H1 (cell line): ENCODE measurements around the gene MGAT5. TPM values are rescaled to one million over a fixed set of nuclear protein-coding genes. Genes with fewer than 3 reads are reported as not detected.

Source experiments
- CTCF ChIA-PET: fragments of 300-600 bp; sonication (Branson Sonifier 250); formaldehyde crosslinking; loops from one replicate; lab custom pipeline; 2021; ENCODE audit not compliant: partially characterized antibody; lab: Charles Lee
- POLR2A ChIA-PET: fragments of 300-600 bp; sonication (Branson Sonifier 250); formaldehyde crosslinking; loops from one replicate; lab custom pipeline; 2021; ENCODE audit warnings: inconsistent platforms; ENCODE audit not compliant: partially characterized antibody; lab: Charles Lee
- DNase-seq, 2 experiments: peaks; one replicate each; pipeline versions ENCODE4 v3.0.0 to v3.0.0-alpha.2; 2010 to 2022; ENCODE audit warnings: low spot score in 2 of 2, low read depth in 1 of 2, mixed read lengths in 1 of 2
- FAIRE-seq: peaks from 2 replicates; lab custom pipeline; 2011; peaks lifted over from hg19 to GRCh38; lab: Jason Lieb, UNC
- H2AFZ ChIP-seq: 2 replicates; pipeline ENCODE4 v1.8.1; 2012; ENCODE audit warnings: low read length, inconsistent platforms
- H2AK5ac ChIP-seq: 2 replicates; pipeline ENCODE4 v1.6.1; 2013; ENCODE audit warnings: low read depth, low read length
- H2BK120ac ChIP-seq: replicated peaks from 2 replicates; pipeline ENCODE3; 2013; ENCODE audit warnings: low read depth, low read length, inconsistent platforms
- H2BK12ac ChIP-seq: 2 replicates; pipeline ENCODE4 v1.6.1; 2013; ENCODE audit warnings: low read depth, low read length
- H2BK15ac ChIP-seq: 2 replicates; pipeline ENCODE4 v1.6.1; 2013; ENCODE audit warnings: low read length
- H2BK20ac ChIP-seq: 2 replicates; pipeline ENCODE4 v1.6.1; 2013; ENCODE audit warnings: low read length
- H2BK5ac ChIP-seq: 2 replicates; pipeline ENCODE4 v1.6.1; 2013; ENCODE audit warnings: low read depth, low read length
- H3K14ac ChIP-seq: 2 replicates; pipeline ENCODE4 v1.6.1; 2013; ENCODE audit warnings: inconsistent platforms; ENCODE audit not compliant: insufficient read length
- H3K18ac ChIP-seq: 2 replicates; pipeline ENCODE4 v1.6.1; 2013; ENCODE audit warnings: low read length; ENCODE audit errors: extremely low read depth
- H3K23ac ChIP-seq: 2 replicates; pipeline ENCODE4 v1.6.1; 2013; ENCODE audit warnings: inconsistent platforms; ENCODE audit not compliant: insufficient read length
- H3K23me2 ChIP-seq: 2 replicates; pipeline ENCODE4 v1.6.1; 2013; ENCODE audit warnings: low read depth, low read length
- H3K27ac ChIP-seq: 2 replicates; pipeline ENCODE4 v1.6.1; 2011; ENCODE audit warnings: low read depth, low read length, inconsistent platforms
- H3K27me3 ChIP-seq, 4 experiments: replicated peaks in 1 of 4; 1 replicate in 1 of 4; 2 replicates in 3 of 4; pipeline versions ENCODE4 v1.6.1 to v1.8.1; 2011 to 2013; ENCODE audit warnings: low read length in 3 of 4, mild to moderate bottlenecking in 3 of 4, inconsistent platforms in 2 of 4, mixed read lengths in 2 of 4, moderate library complexity in 1 of 4; ENCODE audit not compliant: control insufficient read depth in 3 of 4, insufficient read depth in 3 of 4; ENCODE audit errors: extremely low read depth in 1 of 4
- H3K36me3 ChIP-seq, 4 experiments: 2 replicates each; pipeline versions ENCODE4 v1.6.1 to v1.8.1; 2011 to 2013; ENCODE audit warnings: mild to moderate bottlenecking in 4 of 4, low read length in 3 of 4, moderate library complexity in 2 of 4, control low read depth in 1 of 4, inconsistent platforms in 1 of 4; ENCODE audit not compliant: insufficient read depth in 4 of 4, control insufficient read depth in 2 of 4
- H3K4ac ChIP-seq: replicated peaks from 2 replicates; pipeline ENCODE3; 2013; ENCODE audit warnings: low read length, low read depth, mixed read lengths, inconsistent platforms; ENCODE audit not compliant: insufficient read length
- H3K4me1 ChIP-seq, 4 experiments: replicated peaks in 1 of 4; 1 replicate in 1 of 4; 2 replicates in 3 of 4; pipeline versions ENCODE4 v1.6.1 to v1.8.1; 2011 to 2013; ENCODE audit warnings: low read length in 3 of 4, inconsistent platforms in 2 of 4, mixed read lengths in 1 of 4; ENCODE audit not compliant: insufficient read depth in 4 of 4, control insufficient read depth in 3 of 4
- H3K4me2 ChIP-seq, 2 experiments: 2 replicates each; pipeline versions ENCODE4 v1.6.1 to v1.8.1; 2011 to 2013; ENCODE audit warnings: low read depth in 2 of 2, low read length in 2 of 2, control low read depth in 1 of 2, inconsistent platforms in 1 of 2, mild to moderate bottlenecking in 1 of 2; ENCODE audit not compliant: insufficient read depth in 1 of 2
- H3K4me3 ChIP-seq, 4 experiments: fragments of 200-600, 300-600 bp in 1 of 4; sonication (generic), shearing (Covaris generic), sonication (Bioruptor Twin) in 1 of 4; 2 replicates each; pipeline versions ENCODE4 v1.5.1 to v1.8.1; 2011 to 2016; ENCODE audit warnings: low read length in 4 of 4, low read depth in 3 of 4, control low read depth in 2 of 4, inconsistent platforms in 2 of 4, mild to moderate bottlenecking in 2 of 4, mixed read lengths in 1 of 4, moderate library complexity in 1 of 4; ENCODE audit not compliant: insufficient read depth in 2 of 4; ENCODE audit errors: extremely low read depth in 1 of 4
- H3K56ac ChIP-seq: replicated peaks from 2 replicates; pipeline ENCODE3; 2013; ENCODE audit warnings: low read depth, mild to moderate bottlenecking, mixed read lengths, low read length, inconsistent platforms; ENCODE audit not compliant: insufficient read length
- H3K79me1 ChIP-seq: 2 replicates; pipeline ENCODE4 v1.6.1; 2013; ENCODE audit warnings: low read depth, low read length, control low read depth
- H3K79me2 ChIP-seq, 2 experiments: 2 replicates each; pipeline versions ENCODE4 v1.6.1 to v1.8.1; 2012 to 2013; ENCODE audit warnings: low read length in 2 of 2, mild to moderate bottlenecking in 2 of 2, inconsistent platforms in 1 of 2; ENCODE audit not compliant: insufficient read depth in 2 of 2, control insufficient read depth in 1 of 2
- H3K9ac ChIP-seq, 4 experiments: replicated peaks in 1 of 4; 1 replicate in 1 of 4; 2 replicates in 3 of 4; pipeline versions ENCODE4 v1.6.1 to v1.8.1; 2011 to 2013; ENCODE audit warnings: low read depth in 3 of 4, low read length in 3 of 4, control low read depth in 2 of 4, mild to moderate bottlenecking in 2 of 4, moderate library complexity in 2 of 4, inconsistent platforms in 1 of 4; ENCODE audit errors: extremely low read depth in 1 of 4
- H3K9me3 ChIP-seq, 2 experiments: 2 replicates each; pipeline versions ENCODE4 v1.6.1 to v1.8.1; 2012 to 2013; ENCODE audit warnings: mild to moderate bottlenecking in 2 of 2, moderate library complexity in 2 of 2, control low read depth in 1 of 2, inconsistent platforms in 1 of 2, low read depth in 1 of 2, low read length in 1 of 2, mixed read lengths in 1 of 2; ENCODE audit not compliant: insufficient read depth in 2 of 2
- H4K20me1 ChIP-seq, 2 experiments: replicated peaks in 1 of 2; 2 replicates each; pipeline versions ENCODE3 to v1.8.1; 2011 to 2013; ENCODE audit warnings: inconsistent platforms in 2 of 2, low read length in 2 of 2, mild to moderate bottlenecking in 1 of 2; ENCODE audit not compliant: insufficient read depth in 2 of 2, control insufficient read depth in 1 of 2
- H4K5ac ChIP-seq: 2 replicates; pipeline ENCODE4 v1.6.1; 2013; ENCODE audit warnings: low read length, low read depth, mixed read lengths, inconsistent platforms; ENCODE audit not compliant: insufficient read length
- H4K8ac ChIP-seq: 2 replicates; pipeline ENCODE4 v1.8.0; 2013; ENCODE audit warnings: mild to moderate bottlenecking, moderate library complexity, low read length, inconsistent platforms; ENCODE audit not compliant: insufficient read depth; ENCODE audit errors: extremely low read depth
- H4K91ac ChIP-seq: replicated peaks from 2 replicates; pipeline ENCODE3; 2013; ENCODE audit warnings: low read length, mixed read lengths, inconsistent platforms; ENCODE audit not compliant: insufficient read length
- CREB1 ChIP-seq: IDR thresholded peaks from 2 replicates; pipeline ENCODE4 v1.6.1; 2012; ENCODE audit warnings: inconsistent platforms
- CTBP2 ChIP-seq: IDR thresholded peaks from 2 replicates; pipeline ENCODE4 v1.7.0; 2011; ENCODE audit warnings: borderline replicate concordance, mild to moderate bottlenecking, moderate library complexity, mixed read lengths, low read length; ENCODE audit not compliant: insufficient read depth, insufficient read length
- JUN ChIP-seq: IDR thresholded peaks from 2 replicates; pipeline ENCODE4 v1.6.1; 2011; ENCODE audit warnings: low read depth, mild to moderate bottlenecking, improper control_type of control experiment, low read length
- NRF1 ChIP-seq: IDR thresholded peaks from 2 replicates; pipeline ENCODE4 v1.6.1; 2011; ENCODE audit warnings: mild to moderate bottlenecking, low read depth, low read length, improper control_type of control experiment
- SRF ChIP-seq: IDR thresholded peaks from 2 replicates; pipeline ENCODE4 v1.6.1; 2011; ENCODE audit warnings: mild to moderate bottlenecking, low read depth, low read length, moderate library complexity
- TCF12 ChIP-seq: IDR thresholded peaks from 2 replicates; pipeline ENCODE4 v1.6.1; 2011; ENCODE audit warnings: low read depth, mild to moderate bottlenecking, low read length
- WGBS, 2 experiments: shearing (Covaris generic) in 1 of 2; methylation state at CpG; one replicate each; pipeline versions ENCODE4 v1.1.6 to v1.1.7; 2013 to 2015; ENCODE audit warnings: low lambda C conversion rate in 2 of 2, mixed read lengths in 2 of 2, inconsistent platforms in 1 of 2, low coverage in 1 of 2, missing lambda C conversion rate in 1 of 2; ENCODE audit not compliant: insufficient replicate concordance in 2 of 2, insufficient coverage in 1 of 2, insufficient read length in 1 of 2; ENCODE audit errors: extremely low coverage in 1 of 2, missing lambda C conversion rate in 1 of 2; 5-methylcytosine and 5-hydroxymethylcytosine counted together
- polyA plus RNA-seq, 7 experiments: library from polyadenylated mRNA; depleted of rRNA in 3 of 7; stranded (reverse) in 5 of 7; unstranded in 2 of 7; fragments of >200 nt in 5 of 7; fragments of 200-250 nt in 2 of 7; gene quantifications; 1 replicate in 5 of 7; 2 replicates in 1 of 7; 4 replicates in 1 of 7; pipeline versions ENCODE4 v1.2.1 to v1.2.3, GENCODE V29; 2011 to 2013; ENCODE audit warnings: missing spikeins in 2 of 7, mixed read lengths in 2 of 7
- total RNA-seq: library from RNA; stranded (reverse); fragmentation: NEBNext Ultra II Directional; extraction: Animal tissue kit (Norgen Biotek cat#: 25700); gene quantifications from 2 replicates; pipeline ENCODE4 v1.2.1, GENCODE V29; 2021

The MGAT5 gene
- total and polyA plus RNA-seq, 2 of the 8 experiments (the other 6 are each of a cell fraction or from before 2014, with no cell fraction given), result 11.2 to 49.2 TPM

- Histone ChIP-seq H2BK5ac (no peak overlapping the region), H3K23me2 (no peaks in the 10 kb centered on the region), H2AFZ (no peak overlapping the region), H2AK5ac (no peak overlapping the region), H3K56ac (no peak overlapping the region), H3K79me2 (no peaks in the 10 kb centered on the region), H2BK12ac (no peak overlapping the region), H3K4me3 (no peak overlapping the region), H4K8ac (no peak overlapping the region), H3K23ac (no peak overlapping the region), H3K27ac (no peak overlapping the region), H3K36me3 (peaks cover 0 to 5% (median 0%) of the 10 kb centered on the region in 4 experiments; a peak in 1 of 8 replicates), H3K9ac (no peak overlapping the region), H3K27me3 (no peaks in the 10 kb centered on the region), H3K14ac (no peak overlapping the region), H3K4ac (no peak overlapping the region), H3K9me3 (no peaks in the 10 kb centered on the region), H2BK20ac (no peak overlapping the region), H3K18ac (no peak overlapping the region), H3K79me1 (no peaks in the 10 kb centered on the region), H4K5ac (no peak overlapping the region), H3K4me2 (no peak overlapping the region), H2BK120ac (no peak overlapping the region), H3K4me1 (peaks cover 0 to 5% (median 0%) of the 10 kb centered on the region in 4 experiments; a peak in 1 of 7 replicates), H4K20me1 (peaks cover 0 to 2% of the 10 kb centered on the region in 2 experiments), H2BK15ac (no peak overlapping the region), H4K91ac (no peak overlapping the region)
- FAIRE-seq, result no peak
- ChIA-PET POLR2A (no interaction called here), CTCF (interaction anchor here (3.4 to 6.2 kb wide), 4 partner anchors 14 to 527 kb away, joined by 18 to 79 read pairs (median 27); no protein-coding TSS in a partner anchor)
- no peak for TF ChIP-seq CTBP2
- TF ChIP-seq TCF12, result no peak
- TF ChIP-seq JUN, result no peak
- no peak for TF ChIP-seq CREB1
- no peak for TF ChIP-seq SRF
- no peak for TF ChIP-seq NRF1
- WGBS, 2 experiments, result 96% methylated on average over 2 of the region's 2 CpGs; no CpG with 5 or more reads in 1 of the 2 experiments
- no peak for DNase-seq
These were observed 160.0 kb downstream of the MGAT5 start for GRCh38 chr2:134413912-134414311.
